Liver (tissue), 9 donors: ENCODE measurements around the gene FAM20C. TPM values are rescaled to one million over a fixed set of nuclear protein-coding genes. Genes with fewer than 3 reads are reported as not detected.

ENCODE experiments used
- DNase-seq: peaks from one replicate; pipeline ENCODE4 v3.0.0-alpha.2; 2017; ENCODE audit warnings: low spot score
- H3K27ac ChIP-seq, 2 donors: one replicate each; pipeline ENCODE4 v1.7.0; 2013; ENCODE audit warnings: inconsistent platforms in 2 of 2, low read length in 2 of 2, control low read depth in 1 of 2, low read depth in 1 of 2, mild to moderate bottlenecking in 1 of 2
- H3K27me3 ChIP-seq, 4 donors: one replicate each; pipeline versions ENCODE4 v1.6.1 to v1.7.0; 2013; ENCODE audit warnings: low read length in 3 of 4, inconsistent platforms in 1 of 4, mild to moderate bottlenecking in 1 of 4, moderate library complexity in 1 of 4; ENCODE audit not compliant: control insufficient read depth in 4 of 4, insufficient read depth in 4 of 4
- H3K36me3 ChIP-seq, 4 donors: one replicate each; pipeline versions ENCODE4 v1.6.1 to v1.7.0; 2013; ENCODE audit warnings: low read length in 3 of 4, mild to moderate bottlenecking in 3 of 4, low read depth in 1 of 4, moderate library complexity in 1 of 4; ENCODE audit not compliant: control insufficient read depth in 4 of 4, insufficient read depth in 3 of 4
- H3K4me1 ChIP-seq, 4 donors: one replicate each; pipeline versions ENCODE4 v1.6.1 to v1.7.0; 2013; ENCODE audit warnings: low read length in 3 of 4, mild to moderate bottlenecking in 3 of 4, moderate library complexity in 1 of 4; ENCODE audit not compliant: control insufficient read depth in 4 of 4, insufficient read depth in 4 of 4
- H3K4me3 ChIP-seq, 3 donors: one replicate each; pipeline versions ENCODE4 v1.6.1 to v1.7.0; 2013; ENCODE audit warnings: low read length in 3 of 3, control low read depth in 1 of 3, low read depth in 1 of 3, mild to moderate bottlenecking in 1 of 3
- H3K9ac ChIP-seq, 2 donors: one replicate each; pipeline ENCODE4 v1.7.0; 2013; ENCODE audit warnings: low read length in 2 of 2, mild to moderate bottlenecking in 2 of 2, moderate library complexity in 2 of 2, control low read depth in 1 of 2, low read depth in 1 of 2
- H3K9me3 ChIP-seq, 4 donors: one replicate each; pipeline versions ENCODE4 v1.6.1 to v1.7.0; 2013; ENCODE audit warnings: low read length in 3 of 4; ENCODE audit not compliant: control insufficient read depth in 4 of 4
- EGR1 ChIP-seq, 2 donors: IDR thresholded peaks; 2 replicates each; pipeline ENCODE4 v1.6.1; 2016 to 2018; ENCODE audit warnings: antibody characterized with exemption in 2 of 2, low read depth in 2 of 2
- FOXA1 ChIP-seq: IDR thresholded peaks from 2 replicates; pipeline ENCODE4 v1.6.1; 2016; ENCODE audit warnings: antibody characterized with exemption
- FOXA2 ChIP-seq: IDR thresholded peaks from 2 replicates; pipeline ENCODE4 v1.6.1; 2016; ENCODE audit warnings: antibody characterized with exemption
- GABPA ChIP-seq, 2 donors: IDR thresholded peaks in 1 of 2; conservative IDR thresholded peaks in 1 of 2; 2 replicates each; pipeline ENCODE4 v1.6.1; 2016; ENCODE audit warnings: antibody characterized with exemption in 2 of 2, mild to moderate bottlenecking in 1 of 2, moderate library complexity in 1 of 2
- HNF4A ChIP-seq, 2 donors: conservative IDR thresholded peaks; 2 replicates each; pipeline ENCODE4 v1.6.1; 2016; ENCODE audit warnings: antibody characterized with exemption in 2 of 2, mild to moderate bottlenecking in 2 of 2
- HNF4G ChIP-seq: IDR thresholded peaks from 2 replicates; pipeline ENCODE4 v1.6.1; 2016; ENCODE audit warnings: antibody characterized with exemption
- JUND ChIP-seq, 2 donors: IDR thresholded peaks; 2 replicates each; pipeline ENCODE4 v1.6.1; 2016; ENCODE audit warnings: antibody characterized with exemption in 2 of 2
- NR2F2 ChIP-seq: IDR thresholded peaks from 2 replicates; pipeline ENCODE4 v1.6.1; 2016; ENCODE audit warnings: antibody characterized with exemption
- RAD21 ChIP-seq, 2 donors: IDR thresholded peaks; 2 replicates each; pipeline ENCODE4 v1.6.1; 2016; ENCODE audit warnings: antibody characterized with exemption in 2 of 2, mild to moderate bottlenecking in 2 of 2
- RXRA ChIP-seq, 2 donors: IDR thresholded peaks; 2 replicates each; pipeline ENCODE4 v1.6.1; 2017 to 2018; ENCODE audit warnings: antibody characterized with exemption in 2 of 2, mild to moderate bottlenecking in 1 of 2
- SP1 ChIP-seq: IDR thresholded peaks from 2 replicates; pipeline ENCODE4 v1.6.1; 2018; ENCODE audit warnings: antibody characterized with exemption, mild to moderate bottlenecking
- YY1 ChIP-seq: IDR thresholded peaks from 2 replicates; pipeline ENCODE4 v1.6.1; 2016; ENCODE audit warnings: antibody characterized with exemption, mild to moderate bottlenecking
- ZBTB33 ChIP-seq: IDR thresholded peaks from 2 replicates; pipeline ENCODE4 v1.6.1; 2016; ENCODE audit warnings: antibody characterized with exemption
- WGBS: extraction: QIAGEN DNeasy Blood & Tissue Kit; methylation state at CpG from one replicate; pipeline ENCODE4 v1.1.7; 2013; 5-methylcytosine and 5-hydroxymethylcytosine counted together
- polyA plus RNA-seq, 2 donors: library from polyadenylated mRNA; stranded (reverse) in 1 of 2; unstranded in 1 of 2; fragments of 200-250 nt in 1 of 2; fragments of >200 nt in 1 of 2; fragmentation: Nextera tagmentation in 1 of 2; extraction: Ambion mirVana in 1 of 2; gene quantifications; one replicate each; pipeline versions ENCODE4 v1.2.1 to v1.2.3, GENCODE V29; 2013 to 2015
- total RNA-seq, 2 donors: library from RNA; depleted of rRNA; stranded (reverse); fragments of >200 nt; gene quantifications; one replicate each; pipeline ENCODE4 v1.2.3, GENCODE V29; 2014
- TF ChIP-seq, protein P1 (sequence below): IDR thresholded peaks from 2 replicates; pipeline ENCODE4 v1.6.1; 2016; ENCODE audit warnings: antibody characterized with exemption
- TF ChIP-seq, protein P2 (sequence below): fragments of 150-350 bp; IDR thresholded peaks from 2 replicates; pipeline ENCODE4 v1.5.1; 2017; ENCODE audit warnings: improper control_type of control experiment, low read depth, low read length; ENCODE audit not compliant: missing input control
- TF ChIP-seq, protein P3 (sequence below): IDR thresholded peaks from 2 replicates; pipeline ENCODE4 v1.6.1; 2016; ENCODE audit warnings: antibody characterized with exemption, mild to moderate bottlenecking
- donor health status: healthy.
- donor health status: healthy.
- donor health status: healthy.
- donor health status: healthy.
- donor health status: healthy.

The FAM20C gene
- total and polyA plus RNA-seq, 4 donors: 13.4 to 40.4 (median 31.5) TPM

DNA sequence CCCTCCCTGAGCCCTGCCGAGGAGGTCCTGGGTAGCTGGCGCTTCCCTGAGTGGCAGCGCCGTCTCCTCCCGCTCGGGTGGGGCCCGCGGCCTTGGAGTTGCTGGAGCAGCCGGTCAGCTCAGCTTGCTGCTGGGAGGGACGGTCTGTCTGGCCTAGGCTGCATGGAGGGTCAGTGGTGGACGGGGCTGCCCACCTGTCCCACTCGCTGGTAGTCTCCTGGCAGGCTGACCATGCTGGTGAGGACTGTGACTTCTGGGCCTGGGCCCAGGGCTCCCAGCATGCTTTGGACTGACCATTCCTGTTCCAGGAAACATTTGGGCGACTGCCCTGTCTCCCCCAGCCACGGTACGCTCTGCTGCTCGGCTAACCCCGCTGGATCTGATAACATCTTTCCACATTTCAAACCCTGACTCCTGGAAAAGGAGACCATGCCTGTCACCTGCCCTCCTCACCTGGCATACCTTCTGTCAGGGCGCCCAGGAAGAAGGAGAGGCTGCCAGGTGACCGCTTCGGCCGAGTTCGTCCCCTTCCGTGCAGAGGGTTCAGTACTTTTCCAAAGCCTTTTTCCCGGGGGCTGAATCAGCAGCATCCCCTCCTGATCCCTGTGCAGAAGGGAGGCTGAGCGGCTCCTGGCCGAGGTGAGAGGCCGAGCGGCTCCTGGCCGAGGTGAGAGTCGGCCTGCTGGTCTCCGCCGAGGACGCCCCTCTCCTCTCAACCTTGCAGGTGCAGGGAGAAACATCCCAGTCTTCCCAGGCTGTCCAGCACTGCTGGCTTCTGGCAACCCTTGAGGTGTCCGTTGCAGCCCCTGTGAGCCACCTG, 43.4 kb downstream of the FAM20C start:
- Histone ChIP-seq H3K27ac (peak overlapping the region; percentile 97 to 98), H3K4me3 (no peak overlapping the region), H3K4me1 (peaks cover 32 to 59% (median 39%) of the 10 kb centered on the region in 4 donors), H3K27me3 (no peaks in the 10 kb centered on the region), H3K9me3 (no peaks in the 10 kb centered on the region), H3K9ac (peak overlapping the region in 1 of 2 donors; percentile 3), H3K36me3 (no peaks in the 10 kb centered on the region)
- WGBS: 31% methylated on average over 34 of the region's 34 CpGs
- DNase-seq: no peak
- TF ChIP-seq HNF4A (conservative IDR thresholded peaks at IDR 0.05): peak; percentile 66 to 83
- no peak for TF ChIP-seq HNF4G
- peak; percentile 31 for TF ChIP-seq YY1
- TF ChIP-seq, protein P1, sequence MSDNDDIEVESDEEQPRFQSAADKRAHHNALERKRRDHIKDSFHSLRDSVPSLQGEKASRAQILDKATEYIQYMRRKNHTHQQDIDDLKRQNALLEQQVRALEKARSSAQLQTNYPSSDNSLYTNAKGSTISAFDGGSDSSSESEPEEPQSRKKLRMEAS: peak; percentile 95
- peak; percentile 67 for TF ChIP-seq SP1
- no peak for TF ChIP-seq NR2F2
- TF ChIP-seq JUND (IDR thresholded peaks at IDR 0.05): peak in 1 of 2 donors; percentile 71
- peak; percentile 48 to 95 for TF ChIP-seq RXRA (IDR thresholded peaks at IDR 0.05)
- TF ChIP-seq RAD21 (IDR thresholded peaks at IDR 0.05): peak; percentile 41 to 49
- TF ChIP-seq FOXA2: peak; percentile 76
- TF ChIP-seq ZBTB33: peak; percentile 78
- no peak for TF ChIP-seq GABPA (IDR thresholded peaks at IDR 0.05 in 1 of 2, conservative IDR thresholded peaks at IDR 0.05 in 1 of 2)
- TF ChIP-seq, protein P2, sequence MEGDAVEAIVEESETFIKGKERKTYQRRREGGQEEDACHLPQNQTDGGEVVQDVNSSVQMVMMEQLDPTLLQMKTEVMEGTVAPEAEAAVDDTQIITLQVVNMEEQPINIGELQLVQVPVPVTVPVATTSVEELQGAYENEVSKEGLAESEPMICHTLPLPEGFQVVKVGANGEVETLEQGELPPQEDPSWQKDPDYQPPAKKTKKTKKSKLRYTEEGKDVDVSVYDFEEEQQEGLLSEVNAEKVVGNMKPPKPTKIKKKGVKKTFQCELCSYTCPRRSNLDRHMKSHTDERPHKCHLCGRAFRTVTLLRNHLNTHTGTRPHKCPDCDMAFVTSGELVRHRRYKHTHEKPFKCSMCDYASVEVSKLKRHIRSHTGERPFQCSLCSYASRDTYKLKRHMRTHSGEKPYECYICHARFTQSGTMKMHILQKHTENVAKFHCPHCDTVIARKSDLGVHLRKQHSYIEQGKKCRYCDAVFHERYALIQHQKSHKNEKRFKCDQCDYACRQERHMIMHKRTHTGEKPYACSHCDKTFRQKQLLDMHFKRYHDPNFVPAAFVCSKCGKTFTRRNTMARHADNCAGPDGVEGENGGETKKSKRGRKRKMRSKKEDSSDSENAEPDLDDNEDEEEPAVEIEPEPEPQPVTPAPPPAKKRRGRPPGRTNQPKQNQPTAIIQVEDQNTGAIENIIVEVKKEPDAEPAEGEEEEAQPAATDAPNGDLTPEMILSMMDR: no peak
- TF ChIP-seq, protein P3, sequence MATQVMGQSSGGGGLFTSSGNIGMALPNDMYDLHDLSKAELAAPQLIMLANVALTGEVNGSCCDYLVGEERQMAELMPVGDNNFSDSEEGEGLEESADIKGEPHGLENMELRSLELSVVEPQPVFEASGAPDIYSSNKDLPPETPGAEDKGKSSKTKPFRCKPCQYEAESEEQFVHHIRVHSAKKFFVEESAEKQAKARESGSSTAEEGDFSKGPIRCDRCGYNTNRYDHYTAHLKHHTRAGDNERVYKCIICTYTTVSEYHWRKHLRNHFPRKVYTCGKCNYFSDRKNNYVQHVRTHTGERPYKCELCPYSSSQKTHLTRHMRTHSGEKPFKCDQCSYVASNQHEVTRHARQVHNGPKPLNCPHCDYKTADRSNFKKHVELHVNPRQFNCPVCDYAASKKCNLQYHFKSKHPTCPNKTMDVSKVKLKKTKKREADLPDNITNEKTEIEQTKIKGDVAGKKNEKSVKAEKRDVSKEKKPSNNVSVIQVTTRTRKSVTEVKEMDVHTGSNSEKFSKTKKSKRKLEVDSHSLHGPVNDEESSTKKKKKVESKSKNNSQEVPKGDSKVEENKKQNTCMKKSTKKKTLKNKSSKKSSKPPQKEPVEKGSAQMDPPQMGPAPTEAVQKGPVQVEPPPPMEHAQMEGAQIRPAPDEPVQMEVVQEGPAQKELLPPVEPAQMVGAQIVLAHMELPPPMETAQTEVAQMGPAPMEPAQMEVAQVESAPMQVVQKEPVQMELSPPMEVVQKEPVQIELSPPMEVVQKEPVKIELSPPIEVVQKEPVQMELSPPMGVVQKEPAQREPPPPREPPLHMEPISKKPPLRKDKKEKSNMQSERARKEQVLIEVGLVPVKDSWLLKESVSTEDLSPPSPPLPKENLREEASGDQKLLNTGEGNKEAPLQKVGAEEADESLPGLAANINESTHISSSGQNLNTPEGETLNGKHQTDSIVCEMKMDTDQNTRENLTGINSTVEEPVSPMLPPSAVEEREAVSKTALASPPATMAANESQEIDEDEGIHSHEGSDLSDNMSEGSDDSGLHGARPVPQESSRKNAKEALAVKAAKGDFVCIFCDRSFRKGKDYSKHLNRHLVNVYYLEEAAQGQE: peak; percentile 67
- peak; percentile 57 for TF ChIP-seq FOXA1
- TF ChIP-seq EGR1 (IDR thresholded peaks at IDR 0.05; ENCODE audit: low read depth in 2 of 2): peak in 1 of 2 donors; percentile 92
